Choroid plexus epithelial cell (primary cell): ENCODE measurements around the gene FAM234B.

Experiments used
- DNase-seq: peaks from one replicate; pipeline ENCODE4 v3.0.0-alpha.2; 2010; ENCODE audit warnings: low read depth
- H3K4me3 ChIP-seq: 2 replicates; pipeline ENCODE4 v1.5.1; 2011; ENCODE audit warnings: low read depth, mild to moderate bottlenecking, control low read depth, low read length, moderate library complexity
- TF ChIP-seq, protein P1 (sequence below): conservative IDR thresholded peaks from 2 replicates; pipeline ENCODE4 v1.5.1; 2011; ENCODE audit warnings: low read depth, mild to moderate bottlenecking, control low read depth, inconsistent platforms, low read length, moderate library complexity

FAM234B gene

GRCh38 chr12:13114251-13115052, 70.3 kb downstream of the FAM234B start:
- peak overlapping the region; percentile 20 for H3K4me3 ChIP-seq
- no peak for DNase-seq
- TF ChIP-seq, protein P1, sequence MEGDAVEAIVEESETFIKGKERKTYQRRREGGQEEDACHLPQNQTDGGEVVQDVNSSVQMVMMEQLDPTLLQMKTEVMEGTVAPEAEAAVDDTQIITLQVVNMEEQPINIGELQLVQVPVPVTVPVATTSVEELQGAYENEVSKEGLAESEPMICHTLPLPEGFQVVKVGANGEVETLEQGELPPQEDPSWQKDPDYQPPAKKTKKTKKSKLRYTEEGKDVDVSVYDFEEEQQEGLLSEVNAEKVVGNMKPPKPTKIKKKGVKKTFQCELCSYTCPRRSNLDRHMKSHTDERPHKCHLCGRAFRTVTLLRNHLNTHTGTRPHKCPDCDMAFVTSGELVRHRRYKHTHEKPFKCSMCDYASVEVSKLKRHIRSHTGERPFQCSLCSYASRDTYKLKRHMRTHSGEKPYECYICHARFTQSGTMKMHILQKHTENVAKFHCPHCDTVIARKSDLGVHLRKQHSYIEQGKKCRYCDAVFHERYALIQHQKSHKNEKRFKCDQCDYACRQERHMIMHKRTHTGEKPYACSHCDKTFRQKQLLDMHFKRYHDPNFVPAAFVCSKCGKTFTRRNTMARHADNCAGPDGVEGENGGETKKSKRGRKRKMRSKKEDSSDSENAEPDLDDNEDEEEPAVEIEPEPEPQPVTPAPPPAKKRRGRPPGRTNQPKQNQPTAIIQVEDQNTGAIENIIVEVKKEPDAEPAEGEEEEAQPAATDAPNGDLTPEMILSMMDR = no peak

GRCh38 chr12:13116259-13116658, 72.1 kb downstream of the FAM234B start:
- no peak for DNase-seq
- no peak overlapping the region for H3K4me3 ChIP-seq
- TF ChIP-seq, protein P1 = no peak

DNA sequence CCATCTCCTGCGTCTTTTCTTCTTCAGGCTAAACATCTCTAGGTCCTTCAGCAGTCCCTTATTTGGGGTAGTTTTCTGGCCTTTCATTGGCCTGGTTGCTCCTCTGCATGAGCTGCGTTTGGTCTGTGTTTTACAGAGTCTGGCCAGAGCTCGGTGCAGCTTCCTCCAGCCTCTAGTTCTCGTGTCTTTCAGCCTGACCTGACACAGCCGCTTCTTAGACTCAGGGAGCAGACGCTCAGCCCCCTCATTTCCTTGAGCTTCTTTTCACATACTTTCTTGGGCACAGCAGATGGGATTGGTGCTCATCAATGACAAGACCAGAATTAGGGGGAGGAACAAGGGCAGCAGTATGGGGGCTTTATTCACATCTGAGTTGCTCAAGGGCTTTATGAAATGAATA, 72.8 kb downstream of the FAM234B start:
- DNase-seq = no peak
- no peak overlapping the region for H3K4me3 ChIP-seq
- TF ChIP-seq, protein P1 = no peak

GRCh38 chr12:13119826-13120225, 75.6 kb downstream of the FAM234B start:
- H3K4me3 ChIP-seq = no peak overlapping the region
- DNase-seq = no peak
- TF ChIP-seq, protein P1 = no peak

DNA sequence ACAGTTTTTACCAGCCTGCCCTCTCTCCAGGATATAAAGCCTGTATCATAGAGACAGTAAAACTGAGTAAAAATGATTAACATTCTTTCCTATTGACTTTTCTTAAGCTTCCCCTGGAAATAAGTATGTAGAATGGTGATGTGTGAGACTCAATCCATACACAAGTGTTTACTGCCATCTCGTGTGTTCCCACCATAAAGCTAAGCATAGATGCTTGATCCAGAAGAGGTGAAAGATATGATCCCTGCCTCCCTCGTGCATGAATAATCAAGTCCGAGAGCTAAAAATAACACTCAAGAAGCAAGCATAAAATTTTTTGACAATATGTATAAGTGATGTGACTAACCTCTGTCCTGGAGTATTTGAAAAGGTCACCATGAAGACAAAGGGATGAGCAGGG, 76.2 kb downstream of the FAM234B start:
- TF ChIP-seq, protein P1 = no peak
- DNase-seq = no peak
- no peak overlapping the region for H3K4me3 ChIP-seq

DNA sequence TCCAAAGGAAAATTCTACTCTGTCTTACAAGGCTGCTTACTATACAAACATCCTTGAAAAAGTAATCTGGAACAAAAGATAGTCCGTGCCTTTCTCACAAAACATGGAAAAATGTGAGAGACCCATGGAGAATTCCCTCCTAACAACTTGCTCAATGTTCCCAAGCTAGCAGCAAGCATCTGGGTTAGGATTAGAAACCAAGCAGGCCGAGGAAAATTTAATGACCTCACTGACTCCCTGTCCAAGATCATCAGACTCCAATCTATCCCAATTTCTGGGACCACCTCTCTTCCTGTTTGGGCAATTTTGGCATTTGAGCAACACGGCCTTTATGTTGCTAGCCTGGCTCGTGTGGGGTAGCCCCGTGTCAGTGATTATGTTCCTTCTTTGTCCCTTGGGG, 77.4 kb downstream of the FAM234B start:
- TF ChIP-seq, protein P1 = no peak
- DNase-seq = no peak
- no peak overlapping the region for H3K4me3 ChIP-seq
